IMR-90 (cell line): ENCODE data around the gene CFAP58. TPM values are rescaled to one million over a fixed set of nuclear protein-coding genes. Genes with fewer than 3 reads are reported as not detected.

Experiments used
- ATAC-seq: fragments of 200-7000 bp; cut with Tn5 transposase; 2 replicates; pipeline ENCODE4 v1.9.1; 2020; ENCODE audit warnings: low read depth, mild to moderate bottlenecking, moderate library complexity
- BruUV-seq: library from RNA; stranded (reverse); fragments of 400-500 nt; replicated peaks from 2 replicates; lab custom pipeline; 2021; lab: Mats Ljungman, UMichigan
- CTCF ChIA-PET: fragments of 300-600 bp; formaldehyde crosslinking; extraction: SDS; loops from one replicate; lab custom pipeline; 2021; ENCODE audit warnings: antibody characterized with exemption; lab: Yijun Ruan, JAX
- POLR2A ChIA-PET: fragments of 300-600 bp; sonication (Branson Sonifier 250); formaldehyde crosslinking; loops from one replicate; lab custom pipeline; 2022; ENCODE audit warnings: antibody characterized with exemption; ENCODE audit not compliant: unreplicated experiment; lab: Charles Lee
- DNase-seq: peaks from one replicate; pipeline ENCODE4 v3.0.0; 2013
- H2AFZ ChIP-seq: replicated peaks from 2 replicates; pipeline ENCODE3; 2013; ENCODE audit warnings: low read length, mild to moderate bottlenecking; ENCODE audit not compliant: poor library complexity
- H2AK5ac ChIP-seq: 2 replicates; pipeline ENCODE4 v1.6.1; 2013; ENCODE audit warnings: low read depth, low read length, inconsistent platforms
- H2AK9ac ChIP-seq: replicated peaks from 2 replicates; pipeline ENCODE3; 2013; ENCODE audit warnings: mild to moderate bottlenecking, low read depth, low read length, moderate library complexity; ENCODE audit not compliant: poor library complexity
- H2BK120ac ChIP-seq: 2 replicates; pipeline ENCODE4 v1.6.1; 2013; ENCODE audit warnings: low read depth, low read length, inconsistent platforms
- H2BK15ac ChIP-seq: 3 replicates; pipeline ENCODE4 v1.6.1; 2013; ENCODE audit warnings: low read depth, low read length, inconsistent platforms
- H2BK20ac ChIP-seq: 2 replicates; pipeline ENCODE4 v1.6.1; 2013; ENCODE audit warnings: low read depth, mild to moderate bottlenecking, inconsistent platforms, low read length, moderate library complexity
- H2BK5ac ChIP-seq: 2 replicates; pipeline ENCODE4 v1.6.1; 2013; ENCODE audit warnings: mild to moderate bottlenecking, low read depth, low read length, inconsistent platforms; ENCODE audit not compliant: poor library complexity, severe bottlenecking
- H3K14ac ChIP-seq: replicated peaks from 2 replicates; pipeline ENCODE4 v1.6.1; 2013; ENCODE audit warnings: low read depth, low read length, inconsistent platforms
- H3K18ac ChIP-seq: 2 replicates; pipeline ENCODE4 v1.6.1; 2013; ENCODE audit warnings: low read depth, low read length, control low read depth
- H3K23ac ChIP-seq: 2 replicates; pipeline ENCODE4 v1.6.1; 2013; ENCODE audit warnings: low read depth, low read length, inconsistent platforms
- H3K27ac ChIP-seq: 2 replicates; pipeline ENCODE4 v1.5.1; 2013; ENCODE audit warnings: mild to moderate bottlenecking, control low read depth, low read length; ENCODE audit not compliant: insufficient read depth
- H3K27me3 ChIP-seq: 2 replicates; pipeline ENCODE4 v1.6.1; 2013; ENCODE audit warnings: low read length; ENCODE audit not compliant: control insufficient read depth, insufficient read depth
- H3K36me3 ChIP-seq: 2 replicates; pipeline ENCODE4 v1.6.1; 2013; ENCODE audit warnings: low read length, mixed read lengths; ENCODE audit not compliant: control insufficient read depth, insufficient read depth
- H3K4ac ChIP-seq: 2 replicates; pipeline ENCODE4 v1.6.1; 2013; ENCODE audit warnings: low read depth, low read length, inconsistent platforms
- H3K4me1 ChIP-seq: 2 replicates; pipeline ENCODE4 v1.6.1; 2013; ENCODE audit warnings: low read length, mixed read lengths; ENCODE audit not compliant: control insufficient read depth, insufficient read depth
- H3K4me2 ChIP-seq: 2 replicates; pipeline ENCODE4 v1.6.1; 2013; ENCODE audit warnings: low read depth, mild to moderate bottlenecking, control low read depth, low read length, moderate library complexity
- H3K4me3 ChIP-seq: 2 replicates; pipeline ENCODE4 v1.5.1; 2013; ENCODE audit warnings: low read depth, mild to moderate bottlenecking, control low read depth, low read length, moderate library complexity; ENCODE audit not compliant: insufficient read depth
- H3K56ac ChIP-seq: 2 replicates; pipeline ENCODE4 v1.6.1; 2013; ENCODE audit warnings: low read length, inconsistent platforms; ENCODE audit not compliant: insufficient read depth; ENCODE audit errors: extremely low read depth
- H3K79me1 ChIP-seq, 2 experiments: 2 replicates each; pipeline ENCODE4 v1.6.1; 2013; ENCODE audit warnings: low read length in 2 of 2, inconsistent platforms in 1 of 2, low read depth in 1 of 2
- H3K9ac ChIP-seq: 2 replicates; pipeline ENCODE4 v1.6.1; 2013; ENCODE audit warnings: low read depth, low read length, control low read depth
- H3K9me1 ChIP-seq: 2 replicates; pipeline ENCODE4 v1.6.1; 2013; ENCODE audit warnings: low read length, inconsistent platforms; ENCODE audit not compliant: insufficient read depth
- H3K9me3 ChIP-seq: 2 replicates; pipeline ENCODE4 v1.6.1; 2013; ENCODE audit warnings: low read length; ENCODE audit not compliant: control insufficient read depth, insufficient read depth
- H4K20me1 ChIP-seq: 2 replicates; pipeline ENCODE4 v1.6.1; 2013; ENCODE audit warnings: low read length, inconsistent platforms; ENCODE audit not compliant: insufficient read depth
- H4K5ac ChIP-seq: 2 replicates; pipeline ENCODE4 v1.6.1; 2013; ENCODE audit warnings: mild to moderate bottlenecking, low read depth, low read length, control low read depth
- H4K8ac ChIP-seq, 2 experiments: 2 replicates each; pipeline ENCODE4 v1.6.1; 2013; ENCODE audit warnings: low read depth in 2 of 2, low read length in 2 of 2, control low read depth in 1 of 2, inconsistent platforms in 1 of 2
- H4K91ac ChIP-seq: 2 replicates; pipeline ENCODE4 v1.6.1; 2013; ENCODE audit warnings: low read depth, low read length, inconsistent platforms; ENCODE audit not compliant: insufficient read depth
- BHLHE40 ChIP-seq: fragments of 150-350 bp; IDR thresholded peaks from 2 replicates; pipeline ENCODE4 v1.6.1; 2016; ENCODE audit warnings: mild to moderate bottlenecking, low read depth, low read length
- CEBPB ChIP-seq: IDR thresholded peaks from 2 replicates; pipeline ENCODE4 v1.6.1; 2012; ENCODE audit warnings: low read depth, low read length, improper control_type of control experiment
- CHD1 ChIP-seq: IDR thresholded peaks from 2 replicates; pipeline ENCODE4 v1.6.1; 2012; ENCODE audit warnings: low read depth, low read length, improper control_type of control experiment
- FOS ChIP-seq: fragments of 150-350 bp; IDR thresholded peaks from 2 replicates; pipeline ENCODE4 v1.6.1; 2016; ENCODE audit warnings: low read depth, low read length
- MAFK ChIP-seq: IDR thresholded peaks from 2 replicates; pipeline ENCODE4 v1.6.1; 2012; ENCODE audit warnings: low read depth, low read length, improper control_type of control experiment
- NFE2L2 ChIP-seq: fragments of 150-350 bp; IDR thresholded peaks from 2 replicates; pipeline ENCODE4 v1.6.1; 2016; ENCODE audit warnings: low read depth, mild to moderate bottlenecking, low read length
- RAD21 ChIP-seq: IDR thresholded peaks from 2 replicates; pipeline ENCODE4 v1.6.1; 2012; ENCODE audit warnings: low read length, improper control_type of control experiment
- SMC3 ChIP-seq: fragments of 150-350 bp; IDR thresholded peaks from 2 replicates; pipeline ENCODE4 v1.6.1; 2016; ENCODE audit warnings: low read depth, mild to moderate bottlenecking, antibody characterized with exemption, low read length, moderate library complexity
- USF2 ChIP-seq: fragments of 150-350 bp; IDR thresholded peaks from 2 replicates; pipeline ENCODE4 v1.6.1; 2017; ENCODE audit warnings: mild to moderate bottlenecking, antibody characterized with exemption, low read length, low read depth
- WGBS, 2 experiments: methylation state at CpG; one replicate each; pipeline versions ENCODE4 v1.1.5 to v1.1.7; 2013; ENCODE audit warnings: missing lambda C conversion rate in 2 of 2; ENCODE audit not compliant: insufficient read length in 1 of 2; ENCODE audit errors: extremely low coverage in 2 of 2; 5-methylcytosine and 5-hydroxymethylcytosine counted together
- dilution Hi-C: fragments of 300-500 bp; cut with HindIII; formaldehyde crosslinking; loops from one replicate; pipeline ENCODE4 v1.14.3; 2018; ENCODE audit warnings: low sequenced_read_pairs; ENCODE audit not compliant: unreplicated experiment
- in situ Hi-C: fragments of 300-500 bp; cut with MboI; formaldehyde crosslinking; loops from 3 replicates; pipeline ENCODE4 v1.14.3; 2019; ENCODE audit warnings: low sequenced_read_pairs, inconsistent platforms, mixed read lengths
- intact Hi-C: fragments of 100-400 bp; cut with micrococcal nuclease; formaldehyde crosslinking; loops from 2 replicates; pipeline ENCODE4 v1.10.0; 2022
- polyA plus RNA-seq, 3 experiments: library from polyadenylated mRNA; depleted of rRNA; stranded (reverse); fragments of >200 nt; gene quantifications; 2 replicates each; pipeline ENCODE4 v1.2.3, GENCODE V29; 2012; ENCODE audit warnings: low replicate concordance in 1 of 3
- total RNA-seq: library from RNA; depleted of rRNA; stranded (reverse); fragments of >200 nt; gene quantifications from 2 replicates; pipeline ENCODE4 v1.2.3, GENCODE V29; 2012
- TF ChIP-seq, protein P1 (sequence below): conservative IDR thresholded peaks from 2 replicates; pipeline ENCODE4 v1.5.1; 2012; ENCODE audit warnings: mild to moderate bottlenecking, low read depth, low read length, improper control_type of control experiment

The CFAP58 gene
- total and polyA plus RNA-seq, 2 of the 4 experiments (the other 2 are of a cell fraction): 0.36 to 0.72 TPM

DNA sequence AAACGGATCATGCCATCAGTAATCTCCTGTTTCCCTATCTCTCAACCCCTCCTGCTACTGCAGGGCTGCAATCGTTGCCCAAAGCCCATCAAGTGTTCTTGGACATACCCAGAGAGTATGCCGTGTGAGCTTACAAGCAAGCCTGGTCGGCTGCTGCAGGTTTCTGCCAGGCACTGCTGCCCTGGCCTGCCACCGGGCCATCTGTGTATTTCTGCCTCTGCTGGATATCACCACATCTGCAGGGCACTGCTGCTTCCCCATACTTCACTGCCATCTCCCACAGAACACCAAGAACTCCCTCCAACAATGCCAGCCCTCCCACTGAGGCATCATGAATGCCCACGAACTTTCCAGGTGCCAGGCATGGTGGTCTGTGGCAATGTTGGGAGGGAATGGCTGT is 149.3 kb downstream of the CFAP58 start:
- Histone ChIP-seq H2BK15ac (no peak overlapping the region), H3K9me1 (no peaks in the 10 kb centered on the region), H3K27ac (no peak overlapping the region), H3K14ac (no peak overlapping the region), H3K4me3 (no peak overlapping the region), H3K9me3 (no peaks in the 10 kb centered on the region), H2AK9ac (no peak overlapping the region), H3K4me1 (no peaks in the 10 kb centered on the region), H3K36me3 (no peaks in the 10 kb centered on the region), H4K5ac (no peak overlapping the region), H3K27me3 (peaks cover 6% of the 10 kb centered on the region), H3K4ac (no peak overlapping the region), H2AFZ (no peak overlapping the region), H2AK5ac (no peak overlapping the region), H2BK20ac (no peak overlapping the region), H3K23ac (no peak overlapping the region), H4K20me1 (no peaks in the 10 kb centered on the region), H3K18ac (no peak overlapping the region), H3K9ac (no peak overlapping the region), H3K56ac (no peak overlapping the region), H4K91ac (no peak overlapping the region), H4K8ac (no peak overlapping the region), H2BK120ac (no peak overlapping the region), H3K4me2 (no peak overlapping the region), H2BK5ac (no peak overlapping the region), H3K79me1 (no peaks in the 10 kb centered on the region)
- dilution Hi-C loops: no loop called here
- POLR2A ChIA-PET: no interaction called here
- WGBS, 2 experiments: no CpG with 5 or more reads among the region's 6 CpGs
- DNase-seq (no peak), ATAC-seq (no peak)
- no TSS peak for BruUV-seq
- TF ChIP-seq NFE2L2: no peak
- no peak for TF ChIP-seq RAD21
- TF ChIP-seq MAFK: no peak
- no peak for TF ChIP-seq SMC3
- no peak for TF ChIP-seq BHLHE40
- TF ChIP-seq CEBPB: no peak
- TF ChIP-seq FOS: no peak
- no peak for TF ChIP-seq USF2
- no peak for TF ChIP-seq CHD1
- TF ChIP-seq, protein P1, sequence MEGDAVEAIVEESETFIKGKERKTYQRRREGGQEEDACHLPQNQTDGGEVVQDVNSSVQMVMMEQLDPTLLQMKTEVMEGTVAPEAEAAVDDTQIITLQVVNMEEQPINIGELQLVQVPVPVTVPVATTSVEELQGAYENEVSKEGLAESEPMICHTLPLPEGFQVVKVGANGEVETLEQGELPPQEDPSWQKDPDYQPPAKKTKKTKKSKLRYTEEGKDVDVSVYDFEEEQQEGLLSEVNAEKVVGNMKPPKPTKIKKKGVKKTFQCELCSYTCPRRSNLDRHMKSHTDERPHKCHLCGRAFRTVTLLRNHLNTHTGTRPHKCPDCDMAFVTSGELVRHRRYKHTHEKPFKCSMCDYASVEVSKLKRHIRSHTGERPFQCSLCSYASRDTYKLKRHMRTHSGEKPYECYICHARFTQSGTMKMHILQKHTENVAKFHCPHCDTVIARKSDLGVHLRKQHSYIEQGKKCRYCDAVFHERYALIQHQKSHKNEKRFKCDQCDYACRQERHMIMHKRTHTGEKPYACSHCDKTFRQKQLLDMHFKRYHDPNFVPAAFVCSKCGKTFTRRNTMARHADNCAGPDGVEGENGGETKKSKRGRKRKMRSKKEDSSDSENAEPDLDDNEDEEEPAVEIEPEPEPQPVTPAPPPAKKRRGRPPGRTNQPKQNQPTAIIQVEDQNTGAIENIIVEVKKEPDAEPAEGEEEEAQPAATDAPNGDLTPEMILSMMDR: no peak
- in situ Hi-C loops: no loop called here
- intact Hi-C loops: no loop called here
- CTCF ChIA-PET: no interaction called here
